UCSD-AML1 (cell line): Measurements from ENCODE around the gene TTLL9.
A peak's percentile ranks its signal among the peaks of the same experiment; 100 is the strongest.
"Not testable (repeated sequence)": the region's sequence is repeated elsewhere in the genome, so short reads cannot be mapped to it uniquely, and the experiment has no call there.

Experiments
- DNase-seq: peaks from one replicate; lab custom pipeline; 2025; ENCODE audit not compliant: unreplicated experiment; lab: John Stamatoyannopoulos, UW

TTLL9 gene, protein sequence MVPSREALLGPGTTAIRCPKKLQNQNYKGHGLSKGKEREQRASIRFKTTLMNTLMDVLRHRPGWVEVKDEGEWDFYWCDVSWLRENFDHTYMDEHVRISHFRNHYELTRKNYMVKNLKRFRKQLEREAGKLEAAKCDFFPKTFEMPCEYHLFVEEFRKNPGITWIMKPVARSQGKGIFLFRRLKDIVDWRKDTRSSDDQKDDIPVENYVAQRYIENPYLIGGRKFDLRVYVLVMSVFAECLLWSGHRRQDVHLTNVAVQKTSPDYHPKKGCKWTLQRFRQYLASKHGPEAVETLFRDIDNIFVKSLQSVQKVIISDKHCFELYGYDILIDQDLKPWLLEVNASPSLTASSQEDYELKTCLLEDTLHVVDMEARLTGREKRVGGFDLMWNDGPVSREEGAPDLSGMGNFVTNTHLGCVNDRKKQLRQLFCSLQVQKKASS

DNA sequence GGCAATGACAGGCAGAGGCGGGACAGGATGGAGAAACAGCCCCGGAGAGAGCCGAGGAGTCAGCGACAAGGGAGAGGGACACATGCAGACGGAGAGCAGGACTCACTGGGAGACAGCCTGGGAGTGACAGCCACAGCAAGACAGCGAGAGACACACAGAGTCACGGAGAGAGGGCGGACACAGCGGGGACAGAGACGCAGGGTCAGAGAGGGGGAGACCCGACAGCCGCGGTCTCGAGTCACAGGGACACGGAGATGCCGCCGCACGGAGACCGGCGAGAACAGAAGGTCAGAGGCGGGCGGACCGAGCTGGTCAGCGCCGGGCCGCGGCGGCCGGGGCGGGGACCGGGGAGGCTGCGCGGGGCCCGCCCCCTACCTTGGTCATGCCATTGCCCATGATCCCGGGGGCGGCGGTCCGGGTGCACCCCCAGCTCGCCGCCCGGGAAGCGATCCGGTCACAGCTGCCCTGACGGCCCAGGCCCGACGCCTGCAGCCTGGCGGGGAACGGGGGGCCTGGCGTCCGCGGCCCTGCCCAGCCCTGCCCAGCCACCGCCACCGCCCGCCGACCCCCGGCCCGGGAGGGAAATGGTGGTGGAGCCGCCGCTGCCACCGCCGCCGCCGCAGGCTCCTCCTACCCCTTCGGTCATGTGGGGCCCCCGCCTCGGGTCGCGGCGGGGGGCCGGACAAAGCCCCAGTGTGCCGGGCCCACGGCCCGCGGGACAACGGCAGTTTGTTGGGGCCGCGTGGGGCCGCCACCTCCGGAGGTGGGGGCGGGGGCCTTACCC lies at the start of gene TTLL9, which contains the start of gene DUSP15:
Gene TTLL9 (plus strand): TSS at position 693 of the 784 bp plus-strand sequence. CDS start 493 bp downstream, outside the sequence.
Gene DUSP15 (minus strand): TSS at position 586 of the 784 bp plus-strand sequence. CDS start 190 bp downstream, at position 396.
- DNase-seq, result no peak

DNA sequence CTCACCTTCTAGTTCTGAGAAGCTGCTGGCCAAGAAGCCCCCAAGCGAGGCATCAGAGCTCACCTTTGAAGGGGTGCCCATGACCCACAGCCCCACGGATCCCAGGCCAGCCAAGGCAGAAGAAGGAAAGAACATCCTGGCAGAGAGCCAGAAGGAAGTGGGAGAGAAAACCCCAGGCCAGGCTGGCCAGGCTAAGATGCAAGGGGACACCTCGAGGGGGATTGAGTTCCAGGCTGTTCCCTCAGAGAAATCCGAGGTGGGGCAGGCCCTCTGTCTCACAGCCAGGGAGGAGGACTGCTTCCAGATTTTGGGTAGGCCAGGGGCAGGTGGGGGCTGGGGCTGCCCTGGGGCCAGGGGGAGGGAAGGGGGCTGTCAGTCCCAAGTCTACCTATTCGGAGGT lies 49.0 kb upstream of the TTLL9 start:
- no peak for DNase-seq

DNA sequence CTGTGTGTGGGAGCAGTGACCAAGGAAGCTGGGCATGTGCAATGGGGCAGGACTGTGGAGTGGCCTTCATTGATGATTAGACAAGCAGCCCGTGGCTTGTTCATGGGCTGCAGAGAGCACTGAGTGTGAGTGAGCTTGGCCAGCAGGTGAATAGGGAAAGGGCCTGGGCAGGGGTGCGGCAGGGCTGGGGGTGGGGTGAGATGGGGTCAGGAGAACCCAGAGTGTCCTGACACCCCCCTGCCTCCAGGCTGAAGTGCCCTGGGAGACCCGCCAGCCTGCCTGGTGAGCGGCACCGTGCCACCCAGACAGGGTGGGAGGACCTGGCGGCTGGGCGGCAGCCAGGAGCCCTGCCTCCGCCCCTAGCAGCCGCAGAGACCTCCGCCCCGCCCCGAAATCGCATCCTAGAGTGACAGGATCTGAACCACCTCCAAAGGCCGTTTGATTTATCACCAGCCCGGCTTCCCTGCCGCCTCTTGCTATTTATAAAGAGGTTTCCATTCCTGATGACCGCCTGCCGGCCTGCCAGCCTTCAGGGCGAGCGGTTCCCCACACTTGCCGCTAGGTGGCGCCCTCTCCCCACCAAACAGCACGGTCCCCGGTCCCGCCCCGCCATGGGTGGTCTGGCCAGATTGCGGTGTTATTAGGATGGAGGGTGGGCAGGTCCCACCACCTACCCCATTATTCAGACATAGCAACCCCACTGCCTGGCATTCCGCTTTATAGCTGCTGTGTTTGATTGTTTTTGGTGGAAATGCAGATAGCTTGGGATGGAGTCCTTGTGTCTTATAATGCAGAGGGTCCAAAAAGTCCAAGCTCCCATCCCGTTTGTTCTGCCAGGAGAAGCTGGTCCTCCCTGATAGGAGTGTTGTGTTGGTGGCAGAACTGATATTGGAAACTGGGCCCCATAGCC lies 47.8 kb upstream of the TTLL9 start:
- peak; percentile 74 for DNase-seq

DNA sequence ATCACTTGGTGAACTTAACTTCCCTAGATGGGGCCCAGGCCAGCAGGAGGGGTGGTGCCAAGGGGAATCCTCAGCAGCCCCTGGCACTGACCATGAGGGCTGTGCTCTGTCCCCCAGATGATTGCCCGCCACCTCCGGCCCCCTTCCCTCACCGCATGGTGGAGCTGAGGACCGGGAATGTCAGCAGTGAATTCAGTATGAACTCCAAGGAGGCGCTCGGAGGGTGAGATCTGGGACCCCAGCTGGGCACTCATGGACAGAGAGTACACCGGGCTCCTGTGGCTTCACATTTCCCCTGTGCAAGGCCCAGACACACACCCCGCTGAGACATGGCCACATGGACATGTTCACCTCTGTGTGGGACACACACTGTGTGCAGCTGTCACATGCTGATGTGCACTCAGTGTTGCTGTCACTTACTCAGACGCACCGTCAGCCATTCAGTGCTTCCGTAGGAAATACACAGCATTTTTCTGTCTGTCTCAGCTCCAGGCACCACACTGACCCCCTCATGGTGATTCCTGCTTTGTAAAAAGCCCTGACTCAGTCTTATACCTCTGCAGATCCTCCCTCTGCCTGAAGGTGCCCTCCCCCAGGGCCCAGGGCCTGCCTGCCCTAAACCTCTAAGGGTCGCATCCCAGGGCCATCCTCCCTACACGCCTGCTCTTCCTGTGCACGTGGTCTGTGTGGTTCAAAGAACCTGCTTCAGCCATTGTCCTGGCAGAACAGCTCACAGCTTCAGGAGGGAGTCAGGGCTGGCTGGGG lies 46.9 kb upstream of the TTLL9 start:
- peak; percentile 46 for DNase-seq

DNA sequence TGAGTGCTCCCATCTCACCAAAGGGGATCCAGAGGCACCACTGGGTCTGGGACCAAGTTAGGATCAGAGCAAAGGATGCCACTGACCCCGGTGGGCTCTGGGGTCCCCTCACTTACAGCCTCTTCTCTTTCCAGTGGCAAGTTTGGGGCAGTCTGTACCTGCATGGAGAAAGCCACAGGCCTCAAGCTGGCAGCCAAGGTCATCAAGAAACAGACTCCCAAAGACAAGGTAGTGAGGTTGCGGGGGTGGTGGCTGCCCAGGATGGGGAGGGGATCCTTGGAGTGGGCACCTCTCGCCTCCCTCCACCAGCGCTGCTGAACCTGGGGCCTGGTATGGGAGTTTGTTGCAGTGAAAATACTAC lies 46.3 kb upstream of the TTLL9 start:
- no peak for DNase-seq

DNA sequence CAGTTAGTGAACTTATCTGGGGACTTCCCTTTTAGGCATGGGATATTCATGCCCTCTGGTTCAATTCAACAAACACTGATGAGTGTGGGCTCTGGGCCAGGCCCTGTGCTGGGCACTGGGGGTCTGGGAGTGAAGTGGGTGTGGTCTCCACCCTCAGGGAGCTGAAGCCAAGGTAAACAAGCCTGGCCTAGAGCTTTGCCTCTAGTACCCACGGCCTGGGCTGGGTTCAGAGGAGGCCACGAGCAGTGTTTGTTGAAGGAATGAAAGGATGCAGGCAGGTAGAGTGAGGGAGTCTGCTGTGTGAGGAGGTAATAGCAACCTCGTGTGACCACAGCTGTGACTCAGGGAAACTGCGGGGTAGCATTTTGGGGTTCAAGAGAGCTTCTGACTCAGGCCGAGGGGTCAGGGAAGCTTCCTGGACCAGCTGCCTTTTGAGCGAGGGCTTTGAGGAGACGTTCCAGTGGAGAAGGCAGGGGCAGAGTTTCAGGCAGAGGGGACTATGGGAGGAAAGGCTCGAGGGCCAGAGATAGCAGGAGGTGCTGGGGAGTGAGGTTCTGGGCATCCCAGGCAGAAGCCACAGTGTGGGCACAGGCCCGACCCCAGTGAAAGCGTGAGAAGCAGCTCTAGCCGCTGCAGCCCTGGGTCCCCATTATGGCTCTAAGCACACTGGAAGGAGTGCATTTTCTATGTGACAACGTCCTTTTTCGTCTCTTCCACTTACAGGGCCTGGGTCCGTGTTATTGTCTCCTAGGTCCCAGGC lies 45.7 kb upstream of the TTLL9 start:
- no peak for DNase-seq

DNA sequence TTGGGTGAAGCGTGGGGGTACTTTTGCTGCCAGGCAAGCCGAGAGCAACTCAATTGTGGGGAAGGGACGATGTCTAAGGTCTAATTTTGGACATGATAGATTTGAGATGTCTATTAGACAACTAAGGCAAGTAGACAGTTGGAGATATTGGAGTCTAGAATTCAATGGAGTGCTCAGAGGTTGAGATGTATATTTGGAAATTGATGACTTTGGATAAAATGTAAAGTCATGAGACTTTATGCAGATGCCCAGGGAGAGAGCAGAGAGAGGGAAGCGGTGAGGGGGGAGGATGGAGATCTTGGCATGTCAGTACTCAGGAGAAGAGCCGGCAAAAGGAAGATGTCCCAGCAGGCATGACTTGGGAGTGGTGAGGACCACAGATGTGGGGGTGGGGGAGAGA lies 44.4 kb upstream of the TTLL9 start:
- DNase-seq, result no peak

DNA sequence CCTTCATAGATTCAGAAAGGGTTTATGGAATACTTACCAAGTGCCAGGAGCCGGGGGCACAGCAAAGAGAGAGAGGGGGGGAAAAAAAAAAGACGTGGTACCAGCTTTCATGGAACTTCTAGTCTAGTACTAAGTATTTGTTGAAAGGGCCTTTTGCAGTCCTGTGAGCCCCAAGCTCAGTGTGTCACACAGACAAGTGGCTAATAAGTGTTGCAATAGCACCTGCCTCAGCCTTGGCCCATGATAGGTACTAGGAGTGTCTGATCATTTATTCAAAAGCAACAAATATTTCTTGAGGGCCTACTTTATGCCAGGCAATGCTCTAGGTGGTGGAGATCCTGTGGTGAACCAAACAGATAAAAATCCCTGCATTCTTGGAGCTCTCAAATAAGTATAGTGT lies 43.4 kb upstream of the TTLL9 start:
- no peak for DNase-seq

DNA sequence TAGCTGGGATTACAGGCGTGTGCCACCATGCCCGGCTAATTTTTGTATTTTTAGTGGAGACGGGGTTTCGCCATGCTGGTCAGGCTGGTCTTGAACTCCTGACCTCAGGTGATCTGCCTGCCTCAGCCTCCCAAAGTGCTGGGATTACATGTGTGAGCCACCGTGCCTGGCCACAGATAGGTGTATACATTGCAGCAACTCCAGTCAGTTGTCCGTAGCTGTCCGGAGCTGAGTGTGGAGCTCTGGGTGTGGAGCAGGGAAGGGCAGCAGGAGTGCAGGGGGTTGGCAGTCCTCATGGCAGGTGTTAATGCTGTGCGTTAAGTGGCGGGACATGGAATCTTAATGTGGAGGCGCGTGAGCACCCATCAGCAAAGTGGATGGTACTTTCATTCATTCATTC lies 42.4 kb upstream of the TTLL9 start:
- DNase-seq, result not testable (repeated sequence)

DNA sequence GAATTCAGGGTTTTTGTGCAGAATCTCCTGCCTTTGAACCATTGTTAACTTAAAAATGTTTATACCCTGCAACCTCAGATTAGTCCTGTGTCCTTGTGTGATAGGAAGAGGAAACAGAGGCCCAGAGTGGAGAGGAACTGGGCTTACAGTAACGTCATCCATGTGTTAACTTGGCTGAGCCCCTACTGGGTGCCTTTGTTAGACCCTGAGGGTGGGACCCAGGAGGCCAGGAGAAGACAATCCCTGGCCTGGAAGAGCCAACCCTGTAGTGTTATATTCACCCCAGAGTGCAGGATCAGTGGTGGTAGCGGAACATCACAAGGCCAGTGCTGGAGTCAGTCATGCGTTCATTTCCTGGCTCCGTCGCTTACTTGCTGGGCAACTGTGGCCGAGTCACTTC lies 40.7 kb upstream of the TTLL9 start:
- no peak for DNase-seq

DNA sequence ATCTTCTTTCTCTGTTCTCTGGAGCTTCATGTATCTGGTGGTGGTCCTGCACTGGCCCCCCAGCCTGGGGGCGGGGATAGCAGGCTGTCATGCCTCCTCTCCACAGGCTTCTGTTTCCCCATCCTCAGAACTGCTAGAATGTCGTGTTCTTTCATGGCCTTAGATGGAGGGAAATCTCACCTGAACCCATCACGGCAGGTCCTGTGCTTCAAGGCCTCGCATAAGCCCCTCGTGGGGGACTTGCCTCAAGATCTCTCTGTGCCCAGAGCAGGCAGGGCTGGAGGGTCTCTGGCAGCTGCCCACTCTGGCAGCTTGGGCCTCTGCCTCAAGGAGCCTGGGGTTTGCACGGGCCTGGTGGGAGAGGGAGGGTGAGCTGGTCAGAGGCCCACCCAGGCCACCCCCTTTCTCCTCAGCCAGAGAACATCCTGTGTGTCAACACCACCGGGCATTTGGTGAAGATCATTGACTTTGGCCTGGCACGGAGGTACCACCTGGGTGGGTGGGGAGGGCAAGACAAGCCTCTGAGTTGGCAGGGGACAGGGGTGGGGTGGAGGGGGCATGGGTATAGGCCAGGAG lies 39.9 kb upstream of the TTLL9 start:
- DNase-seq, result no peak

DNA sequence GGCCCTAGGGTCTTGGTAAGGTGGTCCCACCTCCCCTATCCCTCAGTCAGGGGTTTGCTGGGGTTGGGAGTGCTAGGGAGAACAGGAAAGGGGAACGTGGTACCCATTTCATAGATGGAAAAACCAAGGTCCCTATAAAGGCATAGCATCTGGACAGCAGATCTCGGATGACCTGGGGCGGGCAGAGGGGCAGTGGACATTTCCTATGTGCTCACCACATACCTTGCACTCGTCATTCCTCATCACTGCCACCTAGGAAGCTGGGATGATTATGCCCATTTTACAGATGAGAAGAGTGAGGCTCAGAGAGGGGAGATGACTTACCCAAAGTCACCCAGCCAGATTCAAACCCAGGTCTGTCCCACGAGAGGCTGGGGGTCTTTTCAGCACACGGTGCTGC lies 39.2 kb upstream of the TTLL9 start:
- no peak for DNase-seq

DNA sequence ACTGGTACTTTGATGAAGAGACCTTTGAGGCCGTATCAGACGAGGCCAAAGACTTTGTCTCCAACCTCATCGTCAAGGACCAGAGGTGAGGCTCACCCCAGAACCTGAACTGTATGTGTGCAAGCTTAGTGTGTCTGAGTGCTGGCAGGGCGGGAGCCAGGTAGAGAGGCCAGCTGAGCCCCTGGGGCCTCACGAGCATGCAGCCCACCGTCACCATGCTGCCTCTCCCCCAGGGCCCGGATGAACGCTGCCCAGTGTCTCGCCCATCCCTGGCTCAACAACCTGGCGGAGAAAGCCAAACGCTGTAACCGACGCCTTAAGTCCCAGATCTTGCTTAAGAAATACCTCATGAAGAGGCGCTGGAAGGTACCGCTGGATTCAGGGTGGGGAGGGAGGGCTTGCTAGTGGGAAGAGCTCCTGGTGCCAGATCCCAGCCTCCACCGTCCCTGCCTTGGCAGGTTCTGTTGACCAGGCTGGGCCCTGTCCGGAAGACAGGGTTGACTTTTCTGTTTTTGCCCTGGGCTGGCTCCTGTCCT lies 38.6 kb upstream of the TTLL9 start:
- DNase-seq, result no peak

DNA sequence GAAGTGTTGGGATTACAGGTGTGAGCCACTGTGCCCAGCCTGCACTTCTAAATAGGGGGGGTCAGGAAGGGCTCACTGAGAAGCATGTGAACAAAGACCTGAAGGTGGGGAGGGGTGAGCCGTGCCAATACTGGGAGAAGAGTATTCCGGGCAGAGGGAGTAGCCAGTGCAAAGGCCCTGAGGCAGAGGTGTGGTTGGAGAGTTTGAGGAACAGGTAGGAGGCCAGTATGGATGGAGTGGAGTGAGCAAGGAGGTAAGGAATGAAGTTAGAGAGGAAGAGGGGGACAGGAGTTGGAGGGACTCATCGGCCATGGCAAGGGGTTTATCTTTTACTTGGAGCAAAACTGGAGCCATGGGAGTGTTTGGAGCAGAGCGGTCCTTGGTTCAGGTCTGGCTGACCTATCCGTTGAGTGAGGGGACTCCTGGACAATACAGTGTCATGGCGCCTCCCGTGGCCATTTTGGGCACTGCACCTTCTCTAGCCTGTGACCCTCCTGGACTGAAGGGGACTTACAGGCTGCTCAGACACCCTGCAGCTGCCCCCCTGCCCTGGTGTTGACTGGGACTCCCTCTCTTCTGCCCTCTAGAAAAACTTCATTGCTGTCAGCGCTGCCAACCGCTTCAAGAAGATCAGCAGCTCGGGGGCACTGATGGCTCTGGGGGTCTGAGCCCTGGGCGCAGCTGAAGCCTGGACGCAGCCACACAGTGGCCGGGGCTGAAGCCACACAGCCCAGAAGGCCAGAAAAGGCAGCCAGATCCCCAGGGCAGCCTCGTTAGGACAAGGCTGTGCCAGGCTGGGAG lies 37.1 kb upstream of the TTLL9 start:
- peak; percentile 79 for DNase-seq

DNA sequence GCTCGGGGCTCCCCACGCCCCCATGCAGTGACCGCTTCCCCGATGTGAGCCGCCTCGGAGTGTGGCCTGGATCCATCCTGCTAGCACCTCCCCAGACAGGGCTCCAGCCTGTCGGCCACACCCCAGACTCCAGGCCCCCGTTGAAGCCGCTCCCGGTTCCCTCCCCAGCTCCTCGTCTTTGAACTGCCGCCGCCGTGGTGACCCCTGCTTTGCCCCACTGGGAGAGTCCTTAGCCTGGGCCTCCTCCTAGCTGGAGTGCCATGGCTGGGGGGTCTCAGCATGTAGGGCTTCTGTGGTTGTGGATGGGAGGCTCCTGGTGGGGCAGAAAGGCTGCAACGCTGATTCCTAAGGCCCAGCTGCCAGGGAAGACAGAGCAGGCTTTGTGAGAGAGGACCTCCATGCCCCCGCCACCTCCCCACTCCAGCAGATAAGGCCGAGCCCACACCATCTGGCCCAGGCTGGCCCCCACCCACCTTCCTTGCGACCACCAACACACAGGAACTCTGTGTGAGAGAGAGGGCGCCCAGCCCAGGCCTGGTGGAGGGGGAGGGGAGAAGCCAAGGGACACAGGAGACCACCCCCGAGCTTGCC lies 36.4 kb upstream of the TTLL9 start:
- DNase-seq, result no peak

DNA sequence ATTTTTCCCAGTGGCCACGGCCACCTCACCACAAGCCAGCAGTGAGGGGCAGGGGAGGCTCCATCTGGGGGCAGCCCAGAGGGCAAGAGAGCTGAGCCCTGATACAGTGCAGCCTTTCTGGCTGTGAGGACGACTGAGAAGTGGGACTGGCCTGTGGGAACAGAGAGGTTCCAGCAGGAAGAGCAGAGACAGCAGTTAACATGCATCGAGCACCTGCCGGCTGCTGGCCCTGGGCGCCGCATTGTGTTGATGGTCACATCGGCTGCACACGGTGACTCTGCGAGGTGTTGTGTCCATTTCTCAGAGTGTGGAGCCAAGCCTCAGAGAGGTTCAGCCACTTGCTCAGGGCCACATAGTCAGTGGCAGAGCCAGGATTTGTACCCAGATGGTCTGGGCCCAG lies 34.9 kb upstream of the TTLL9 start:
- no peak for DNase-seq

DNA sequence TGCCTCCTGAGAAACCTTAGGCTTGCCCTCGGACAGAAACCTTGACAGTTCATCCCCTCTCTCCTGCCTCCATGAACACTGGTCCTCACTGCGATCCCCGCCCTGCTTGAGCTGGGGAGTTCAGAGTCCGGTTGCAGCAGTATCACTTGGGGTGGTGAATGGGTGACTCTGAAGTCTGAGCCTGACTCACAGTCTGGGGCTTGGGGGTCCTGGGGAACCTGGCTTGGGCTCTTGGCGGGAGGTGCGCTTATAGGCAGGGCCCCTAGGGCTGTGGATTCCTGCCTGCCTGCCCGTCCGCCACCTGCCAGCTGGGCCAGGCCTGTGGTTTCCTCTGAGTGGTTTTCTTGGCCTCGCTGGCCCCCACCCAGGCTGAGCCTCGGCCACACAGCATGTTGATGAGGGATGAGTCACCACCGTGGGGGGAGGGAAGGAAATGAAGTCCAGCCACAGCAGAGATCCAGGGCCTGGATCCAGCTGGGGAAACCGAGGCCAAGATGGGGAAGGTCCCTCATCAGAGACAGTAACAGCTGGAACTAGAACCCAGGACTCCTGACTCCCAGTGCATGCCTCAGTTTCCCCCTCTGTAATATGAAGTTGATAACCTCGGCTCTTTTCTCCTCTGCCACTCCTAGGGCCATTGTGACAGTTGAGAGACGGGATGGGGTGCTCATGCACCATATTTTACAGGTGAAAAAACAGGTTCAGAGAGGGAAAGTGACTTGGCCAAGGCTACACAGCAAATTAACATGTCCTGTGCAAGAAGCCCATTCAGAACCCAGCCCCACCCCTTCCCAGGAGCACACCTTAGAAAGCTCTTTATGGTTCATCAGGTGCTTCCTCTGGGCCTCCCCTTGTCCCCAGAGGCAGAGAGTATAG lies 34.2 kb upstream of the TTLL9 start:
- DNase-seq, result peak; percentile 88
